Measurements from ENCODE around the gene SZT2.

The SZT2 gene

GRCh38 chr1:43503534-43503933 is 113.8 kb downstream of the SZT2 start:
- Histone ChIP-seq H3K27ac (ENCODE audit: low read depth, low read length) (no peak overlapping the region), H3K4me3 (ENCODE audit: low read depth, low read length) (no peak overlapping the region), H3K9me3 (ENCODE audit: control insufficient read depth, insufficient read depth, low read length) (no peaks in the 10 kb centered on the region), H3K4me1 (ENCODE audit: control insufficient read depth, insufficient read depth, low read length) (no peaks in the 10 kb centered on the region), H3K27me3 (ENCODE audit: control insufficient read depth, insufficient read depth, low read length) (no peaks in the 10 kb centered on the region), H3K9ac (ENCODE audit: low read depth, low read length) (no peak overlapping the region), H3K36me3 (ENCODE audit: control insufficient read depth, insufficient read depth, low read length) (no peaks in the 10 kb centered on the region)
